Effector memory CD4-positive, alpha-beta T cell (primary cell): Measurements from ENCODE around the gene GTF2B.
"Not testable (repeated sequence)": the region's sequence is repeated elsewhere in the genome, so short reads cannot be mapped to it uniquely, and the experiment has no call there.

ENCODE experiments used
- DNase-seq, 3 donors: peaks; one replicate each; pipeline ENCODE4 v3.0.0-alpha.2; 2020
- H3K27ac ChIP-seq: 2 replicates; pipeline ENCODE4 v1.7.0; 2013; ENCODE audit warnings: mild to moderate bottlenecking, low read length, moderate library complexity; ENCODE audit not compliant: insufficient read depth, poor library complexity, severe bottlenecking
- H3K27me3 ChIP-seq: replicated peaks from 2 replicates; pipeline ENCODE4 v1.7.0; 2013; ENCODE audit warnings: mild to moderate bottlenecking, low read length; ENCODE audit not compliant: insufficient read depth, control insufficient read depth, poor library complexity, severe bottlenecking
- H3K36me3 ChIP-seq: 2 replicates; pipeline ENCODE4 v1.7.0; 2013; ENCODE audit warnings: mild to moderate bottlenecking, low read length, moderate library complexity; ENCODE audit not compliant: control insufficient read depth, insufficient read depth
- H3K4me1 ChIP-seq: 2 replicates; pipeline ENCODE4 v1.7.0; 2013; ENCODE audit warnings: low read length, mild to moderate bottlenecking; ENCODE audit not compliant: control insufficient read depth, insufficient read depth, poor library complexity, severe bottlenecking
- H3K4me3 ChIP-seq: 2 replicates; pipeline ENCODE4 v1.7.0; 2013; ENCODE audit warnings: low read length, low read depth, mild to moderate bottlenecking; ENCODE audit not compliant: insufficient read depth, poor library complexity, severe bottlenecking
- H3K9me3 ChIP-seq: 2 replicates; pipeline ENCODE4 v1.7.0; 2013; ENCODE audit warnings: mild to moderate bottlenecking, low read length, moderate library complexity; ENCODE audit not compliant: control insufficient read depth

GTF2B gene

DNA sequence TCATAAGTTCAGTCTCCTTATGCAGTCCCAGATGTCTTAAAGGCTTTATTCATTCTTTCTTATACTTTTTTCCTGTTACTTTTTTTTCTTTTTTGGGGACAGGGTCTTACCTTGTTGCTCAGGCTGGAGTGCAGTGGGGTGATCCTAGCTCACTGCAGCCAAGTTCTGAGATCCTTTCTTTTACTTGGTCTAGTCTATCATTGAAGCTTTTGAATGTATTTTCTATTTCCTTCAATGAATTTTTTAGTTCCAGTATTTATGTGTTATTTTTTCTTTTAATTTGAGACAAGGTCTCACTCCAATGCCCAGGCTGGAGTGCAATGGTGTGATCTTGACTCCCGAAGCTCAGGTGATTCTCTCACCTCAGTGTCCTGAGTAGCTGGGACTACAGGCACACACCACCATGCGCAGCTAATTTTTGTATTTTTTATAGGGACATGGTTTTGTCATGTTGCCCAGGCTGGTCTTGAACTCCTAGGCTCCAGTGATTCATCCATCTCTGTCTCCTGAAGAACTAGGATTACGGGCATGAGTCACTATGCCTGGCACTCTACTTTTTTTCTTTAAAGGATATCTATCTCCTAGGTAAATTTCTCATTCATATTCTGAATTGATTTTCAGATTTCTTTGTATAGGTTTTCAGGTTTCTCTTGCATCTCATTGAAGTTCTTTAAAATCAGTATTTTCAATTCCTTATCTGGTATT, 26.1 kb upstream of the GTF2B start:
- peaks cover 8% of the 10 kb centered on the region for H3K36me3 ChIP-seq
- no peak overlapping the region for H3K4me3 ChIP-seq
- no peaks in the 10 kb centered on the region for H3K4me1 ChIP-seq
- DNase-seq, result no peak
- H3K27ac ChIP-seq, result no peak overlapping the region
- H3K9me3 ChIP-seq, result peaks cover 20% of the 10 kb centered on the region
- H3K27me3 ChIP-seq, result no peaks in the 10 kb centered on the region

DNA sequence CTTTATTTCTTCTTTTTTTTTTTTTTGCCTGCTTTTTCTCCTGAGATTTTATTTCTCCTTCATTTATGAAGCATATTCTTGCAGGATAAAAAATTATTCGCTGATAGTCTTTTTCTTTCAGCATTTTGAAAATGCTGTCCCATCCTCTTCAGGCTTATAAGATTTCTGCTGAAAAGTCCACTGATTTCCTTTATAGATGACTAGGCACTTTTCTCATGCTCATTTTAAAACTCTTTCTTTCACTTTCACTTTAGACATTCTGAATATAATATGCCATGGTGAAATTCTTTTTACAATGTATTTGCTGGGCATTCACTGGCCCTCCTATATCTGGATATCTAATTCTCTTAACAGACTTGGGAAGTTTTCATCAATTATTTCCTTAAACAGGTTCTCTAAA, 25.5 kb upstream of the GTF2B start:
- Histone ChIP-seq H3K27me3 (no peaks in the 10 kb centered on the region), H3K36me3 (peaks cover 7% of the 10 kb centered on the region), H3K9me3 (peaks cover 20% of the 10 kb centered on the region), H3K4me1 (no peaks in the 10 kb centered on the region), H3K27ac (no peak overlapping the region), H3K4me3 (no peak overlapping the region)
- no peak for DNase-seq

DNA sequence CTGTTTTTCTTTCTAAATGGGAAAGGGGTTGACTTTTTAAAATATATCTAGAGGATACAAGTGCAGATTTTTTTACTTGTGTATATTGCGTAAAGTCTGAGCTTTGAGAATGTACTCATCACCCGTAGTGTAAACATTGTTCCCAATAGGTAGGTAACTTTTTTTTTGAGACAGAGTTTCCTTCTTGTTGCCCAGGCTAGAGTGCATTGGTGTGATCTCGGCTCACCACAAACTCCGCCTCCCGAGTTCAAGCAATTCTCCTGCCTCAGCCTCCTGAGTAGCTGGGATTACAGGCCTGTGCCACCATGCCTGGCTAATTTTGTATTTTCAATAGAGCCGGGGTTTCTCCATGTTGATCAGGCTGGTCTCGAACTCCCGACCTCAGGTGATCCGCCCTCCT, 20.4 kb upstream of the GTF2B start:
- not testable (repeated sequence) for H3K27ac ChIP-seq, DNase-seq, H3K9me3 ChIP-seq, H3K4me1 ChIP-seq, H3K36me3 ChIP-seq, H3K4me3 ChIP-seq, H3K27me3 ChIP-seq

DNA sequence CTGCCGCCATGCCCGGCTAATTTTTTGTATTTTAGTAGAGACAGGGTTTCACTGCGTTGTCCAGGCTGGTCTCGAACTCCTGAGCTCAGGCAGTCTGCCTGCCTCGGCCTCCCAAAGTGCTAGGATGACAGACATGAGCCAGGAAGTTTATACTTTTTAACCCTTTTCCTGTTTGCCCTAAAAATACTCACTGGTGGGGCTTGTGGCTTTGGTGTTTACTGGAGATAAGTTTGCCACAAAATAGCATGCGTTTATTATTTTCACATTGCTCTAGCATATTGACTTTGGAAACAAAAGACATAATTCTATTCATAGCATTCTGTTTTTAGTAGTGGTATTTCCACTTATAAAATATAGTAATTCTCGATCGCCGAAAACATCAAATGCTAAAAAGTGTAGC, 19.8 kb upstream of the GTF2B start:
- H3K4me1 ChIP-seq, result no peaks in the 10 kb centered on the region
- H3K9me3 ChIP-seq, result no peaks in the 10 kb centered on the region
- no peaks in the 10 kb centered on the region for H3K27me3 ChIP-seq
- no peak overlapping the region for H3K27ac ChIP-seq
- H3K36me3 ChIP-seq, result no peaks in the 10 kb centered on the region
- H3K4me3 ChIP-seq, result no peak overlapping the region
- no peak for DNase-seq

DNA sequence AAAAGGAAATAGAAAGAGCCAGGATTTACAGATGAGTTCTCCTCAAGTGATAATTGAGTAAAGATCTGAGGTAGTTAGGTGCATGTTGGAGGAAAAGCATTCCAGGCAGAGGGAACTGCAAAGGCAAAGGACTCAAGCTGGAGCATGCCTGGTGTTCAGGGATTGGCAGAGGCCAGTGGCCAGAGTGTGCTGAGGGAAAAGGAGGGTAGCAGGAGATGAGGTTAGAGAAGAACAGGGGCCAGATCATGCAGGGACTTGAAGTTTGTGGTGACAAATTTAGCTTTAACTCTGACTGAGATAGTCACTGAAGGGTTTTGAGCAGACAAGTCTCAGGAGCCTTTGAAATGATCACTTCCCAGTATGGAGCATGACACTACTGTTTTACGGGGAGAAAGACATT, 19.0 kb upstream of the GTF2B start:
- Histone ChIP-seq H3K36me3 (no peaks in the 10 kb centered on the region), H3K27ac (no peak overlapping the region), H3K9me3 (no peaks in the 10 kb centered on the region), H3K4me1 (no peaks in the 10 kb centered on the region), H3K27me3 (no peaks in the 10 kb centered on the region), H3K4me3 (no peak overlapping the region)
- DNase-seq, result no peak

DNA sequence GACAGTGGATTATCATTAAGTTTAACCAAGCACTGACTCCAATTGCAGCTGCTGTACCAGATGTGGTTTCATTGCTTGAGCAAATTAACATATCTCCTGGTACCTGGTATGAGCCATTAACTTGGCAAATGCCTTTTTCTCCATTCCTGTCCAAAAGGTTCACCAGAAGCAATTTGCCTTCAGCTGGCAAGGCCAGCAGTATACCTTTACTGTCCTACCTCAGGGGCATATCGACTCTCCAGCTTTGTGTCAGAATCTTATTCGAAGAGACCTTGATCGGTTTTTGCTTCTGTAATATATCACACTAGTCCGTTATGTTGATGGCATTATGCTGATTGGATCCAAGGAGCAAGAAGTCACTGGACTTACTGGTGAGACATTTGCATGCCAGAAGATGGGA, 9.5 kb upstream of the GTF2B start:
- Histone ChIP-seq H3K4me1 (no peaks in the 10 kb centered on the region), H3K27me3 (no peaks in the 10 kb centered on the region), H3K4me3 (no peak overlapping the region), H3K36me3 (no peaks in the 10 kb centered on the region), H3K9me3 (no peaks in the 10 kb centered on the region), H3K27ac (no peak overlapping the region)
- DNase-seq, result no peak

DNA sequence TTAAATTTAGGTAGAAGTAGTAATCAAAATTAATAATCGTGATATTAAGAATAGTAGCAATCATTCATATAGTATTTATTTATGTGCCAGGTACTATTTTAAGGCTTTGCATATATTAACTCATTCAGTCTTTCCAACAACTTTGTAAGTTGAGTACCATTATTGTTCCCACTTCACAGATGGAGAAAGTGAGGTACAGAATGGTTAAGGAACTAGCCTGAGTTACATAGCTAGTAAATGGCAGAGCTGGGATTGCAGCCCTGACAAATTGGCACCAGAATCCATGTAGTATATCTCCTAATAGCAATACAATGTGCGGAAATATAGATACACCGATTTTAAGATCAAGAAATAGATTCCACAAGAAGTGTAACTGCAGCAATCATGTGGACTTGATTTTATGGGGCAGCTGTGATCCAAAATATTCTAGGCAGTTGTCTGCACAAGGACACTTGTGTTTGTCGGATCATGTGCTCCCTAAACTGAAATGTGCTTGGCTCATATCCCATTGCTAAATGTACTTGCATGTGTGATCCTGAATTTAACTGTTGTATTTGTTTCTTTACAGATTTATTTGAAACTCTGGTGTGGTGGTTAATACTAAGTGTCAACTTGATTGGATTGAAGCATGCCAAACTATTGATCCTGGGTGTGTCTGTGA, 5.8 kb upstream of the GTF2B start:
- Histone ChIP-seq H3K36me3 (no peaks in the 10 kb centered on the region), H3K27me3 (no peaks in the 10 kb centered on the region), H3K4me1 (no peaks in the 10 kb centered on the region), H3K9me3 (no peaks in the 10 kb centered on the region), H3K27ac (no peak overlapping the region), H3K4me3 (no peak overlapping the region)
- DNase-seq, result no peak

DNA sequence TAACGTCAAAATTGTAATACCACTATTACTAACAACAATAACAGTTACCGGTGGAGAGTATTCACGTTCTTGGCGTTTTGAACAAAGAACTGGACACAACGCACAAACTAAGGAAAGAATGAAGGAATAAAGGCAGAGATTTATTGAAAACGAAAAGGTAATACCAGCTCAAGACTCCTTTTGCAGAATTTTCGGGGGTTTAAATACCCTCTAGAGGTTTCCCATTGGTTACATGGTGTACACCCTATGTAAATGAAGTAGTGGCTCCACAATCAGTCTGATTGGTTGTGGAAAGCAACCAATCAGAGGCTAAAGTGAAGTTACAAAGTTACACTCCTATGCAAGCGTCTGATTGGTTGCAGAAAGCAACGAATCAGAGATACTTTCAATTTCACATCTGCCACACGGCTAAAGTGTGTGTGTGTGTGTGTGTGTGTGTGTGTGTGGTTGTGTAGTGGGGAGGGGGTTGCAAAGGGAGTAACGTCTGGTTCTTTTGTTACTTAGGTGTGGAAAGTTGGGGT, 1.1 kb upstream of the GTF2B start:
- Histone ChIP-seq H3K4me1 (peaks cover 18% of the 10 kb centered on the region), H3K9me3 (no peaks in the 10 kb centered on the region), H3K36me3 (no peaks in the 10 kb centered on the region), H3K4me3 (no peak overlapping the region), H3K27ac (no peak overlapping the region), H3K27me3 (no peaks in the 10 kb centered on the region)
- DNase-seq, result no peak

DNA sequence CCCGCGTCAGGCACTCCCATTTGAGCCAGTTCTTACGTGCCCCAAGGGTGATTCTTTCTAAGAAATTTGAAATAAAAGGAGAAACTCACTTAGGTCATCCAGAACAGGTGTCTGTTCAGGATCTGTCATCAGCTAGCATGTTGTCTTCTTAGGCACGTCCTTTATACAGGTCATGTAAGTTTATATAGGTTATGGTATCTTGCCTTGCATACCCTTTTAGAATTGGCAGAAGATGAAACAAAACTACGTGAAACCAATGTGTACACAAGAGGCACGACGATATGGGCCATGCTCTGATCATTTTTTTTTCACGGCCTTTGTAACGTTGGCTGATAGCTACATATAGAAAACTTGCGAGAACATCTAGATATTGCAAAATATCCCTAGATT, 579 bp upstream of the GTF2B start:
- H3K4me1 ChIP-seq, result peaks cover 18% of the 10 kb centered on the region
- H3K27me3 ChIP-seq, result no peaks in the 10 kb centered on the region
- no peaks in the 10 kb centered on the region for H3K9me3 ChIP-seq
- peak overlapping the region; percentile 96 for H3K27ac ChIP-seq
- H3K4me3 ChIP-seq, result peak overlapping the region; percentile 97
- DNase-seq, result no peak
- H3K36me3 ChIP-seq, result peaks cover 3% of the 10 kb centered on the region

DNA sequence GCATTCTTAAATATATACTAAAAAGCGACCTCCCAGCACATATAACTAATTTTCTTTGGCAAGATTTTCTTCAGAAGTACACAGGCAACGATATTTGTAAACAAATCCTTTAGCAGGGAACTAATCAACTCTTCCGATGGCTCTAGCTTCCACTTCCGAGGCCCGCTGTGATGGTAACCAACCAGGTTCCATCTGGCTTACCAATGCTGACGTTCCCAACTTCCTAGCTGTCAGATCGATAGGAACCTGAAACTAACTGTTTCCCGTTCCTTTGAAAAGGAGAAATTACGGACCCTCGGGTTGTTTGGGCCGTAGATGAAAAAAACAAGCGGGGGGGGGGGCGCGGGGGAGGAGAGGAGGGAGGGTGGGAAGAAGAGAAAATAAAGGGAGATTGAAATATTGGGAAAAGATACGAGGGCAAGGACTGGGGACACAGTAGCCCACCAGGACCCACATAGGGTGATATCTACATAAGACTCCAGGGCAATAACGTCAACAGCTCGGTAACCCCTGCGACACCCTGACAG, 513 bp downstream of the GTF2B start:
- Histone ChIP-seq H3K27ac (peak overlapping the region; percentile 96), H3K9me3 (no peaks in the 10 kb centered on the region), H3K4me1 (peaks cover 18% of the 10 kb centered on the region), H3K4me3 (peak overlapping the region; percentile 97), H3K36me3 (peaks cover 12% of the 10 kb centered on the region), H3K27me3 (no peaks in the 10 kb centered on the region)
- peak in 2 of 3 donors; percentile 13 to 34 for DNase-seq
